IPS DF 4.7 (cell line): Measurements from ENCODE around the gene AP1M1.

Experiments
- DNase-seq: peaks from one replicate; pipeline ENCODE4 v3.0.0-alpha.2; 2013; ENCODE audit warnings: low spot score; ENCODE audit errors: extremely low read depth

Gene AP1M1

GRCh38 chr19:16232127-16232526 lies 34.4 kb downstream of the AP1M1 start:
- no peak for DNase-seq

- DNase-seq = no peak
Observed at GRCh38 chr19:16232568-16232967, 34.9 kb downstream of the AP1M1 start.

- DNase-seq = no peak
Observed at GRCh38 chr19:16233081-16233776, 35.5 kb downstream of the AP1M1 start.

GRCh38 chr19:16233836-16234551 lies 36.3 kb downstream of the AP1M1 start:
- DNase-seq = no peak

- DNase-seq = no peak
Observed at GRCh38 chr19:16234552-16235445, 37.1 kb downstream of the AP1M1 start.

- no peak for DNase-seq
Observed at GRCh38 chr19:16235811-16236652, 38.3 kb downstream of the AP1M1 start.

- no peak for DNase-seq
Observed at GRCh38 chr19:16244091-16244490, 46.4 kb downstream of the AP1M1 start.

GRCh38 chr19:16247353-16248182 lies 49.9 kb downstream of the AP1M1 start:
- DNase-seq = peak; percentile 74

- no peak for DNase-seq
Observed at GRCh38 chr19:16248380-16249023, 50.8 kb downstream of the AP1M1 start.

- DNase-seq = no peak
Observed at GRCh38 chr19:16249826-16250404, 52.2 kb downstream of the AP1M1 start.

- no peak for DNase-seq
Observed at GRCh38 chr19:16252459-16253205, 54.9 kb downstream of the AP1M1 start.

GRCh38 chr19:16254851-16255408 lies 57.2 kb downstream of the AP1M1 start:
- DNase-seq = no peak

- no peak for DNase-seq
Observed at GRCh38 chr19:16257509-16258002, 59.8 kb downstream of the AP1M1 start.

GRCh38 chr19:16258440-16258903 lies 60.8 kb downstream of the AP1M1 start:
- no peak for DNase-seq

GRCh38 chr19:16259385-16260159 lies 61.9 kb downstream of the AP1M1 start:
- DNase-seq = no peak

- DNase-seq = no peak
Observed at GRCh38 chr19:16260160-16260811, 62.6 kb downstream of the AP1M1 start.

- DNase-seq = no peak
Observed at GRCh38 chr19:16260812-16261161, 63.1 kb downstream of the AP1M1 start.
